ENCODE data around the gene STH.

The STH gene

GRCh38 chr17:45972531-45972930 lies 26.5 kb upstream of the STH start:
- Histone ChIP-seq H3K4me3 (ENCODE audit: low read length) (no peak overlapping the region), H3K79me2 (ENCODE audit: low read length) (no peaks in the 10 kb centered on the region), H3K4me2 (ENCODE audit: low read depth, low read length) (no peak overlapping the region), H3K36me3 (replicated peaks; ENCODE audit: insufficient read depth, low read length) (no peaks in the 10 kb centered on the region), H3K27me3 (replicated peaks; ENCODE audit: insufficient read depth, low read length) (no peaks in the 10 kb centered on the region), H3K27ac (ENCODE audit: low read length) (no peak overlapping the region), H3K4me1 (ENCODE audit: low read length) (no peaks in the 10 kb centered on the region), H3K9me2 (replicated peaks; ENCODE audit: insufficient read depth, low read length) (no peaks in the 10 kb centered on the region), H4K20me1 (ENCODE audit: insufficient read depth, low read length) (no peaks in the 10 kb centered on the region), H3F3A (ENCODE audit: insufficient read depth, low read length) (no peaks in the 10 kb centered on the region), H2AFZ (ENCODE audit: low read length) (no peak overlapping the region), H3K9me3 (replicated peaks; ENCODE audit: insufficient read depth, low read length) (no peaks in the 10 kb centered on the region), H3K9ac (ENCODE audit: low read length) (no peak overlapping the region)
- no peak for TF ChIP-seq CTCF (IDR thresholded peaks at IDR 0.05; ENCODE audit: low read length)
- TF ChIP-seq EZH2phosphoT487 (IDR thresholded peaks at IDR 0.05; ENCODE audit: low read length), result no peak
- TF ChIP-seq EZH2 (optimal IDR thresholded peaks at IDR 0.05; ENCODE audit: low read depth, low read length), result no peak
- DNase-seq, result no peak

GRCh38 chr17:45973099-45973780 lies 25.8 kb upstream of the STH start:
- Histone ChIP-seq H4K20me1 (ENCODE audit: insufficient read depth, low read length) (no peaks in the 10 kb centered on the region), H3K36me3 (replicated peaks; ENCODE audit: insufficient read depth, low read length) (no peaks in the 10 kb centered on the region), H3K79me2 (ENCODE audit: low read length) (no peaks in the 10 kb centered on the region), H3K9me3 (replicated peaks; ENCODE audit: insufficient read depth, low read length) (no peaks in the 10 kb centered on the region), H2AFZ (ENCODE audit: low read length) (no peak overlapping the region), H3K27ac (ENCODE audit: low read length) (no peak overlapping the region), H3K27me3 (replicated peaks; ENCODE audit: insufficient read depth, low read length) (no peaks in the 10 kb centered on the region), H3K9ac (ENCODE audit: low read length) (no peak overlapping the region), H3K4me1 (ENCODE audit: low read length) (no peaks in the 10 kb centered on the region), H3K9me2 (replicated peaks; ENCODE audit: insufficient read depth, low read length) (no peaks in the 10 kb centered on the region), H3K4me2 (ENCODE audit: low read depth, low read length) (no peak overlapping the region), H3F3A (ENCODE audit: insufficient read depth, low read length) (no peaks in the 10 kb centered on the region), H3K4me3 (ENCODE audit: low read length) (no peak overlapping the region)
- TF ChIP-seq EZH2 (optimal IDR thresholded peaks at IDR 0.05; ENCODE audit: low read depth, low read length) (no peak), CTCF (IDR thresholded peaks at IDR 0.05; ENCODE audit: low read length) (no peak), EZH2phosphoT487 (IDR thresholded peaks at IDR 0.05; ENCODE audit: low read length) (no peak)
- no peak for DNase-seq

- Histone ChIP-seq H2AFZ (ENCODE audit: low read length) (no peak overlapping the region), H3K36me3 (replicated peaks; ENCODE audit: insufficient read depth, low read length) (no peaks in the 10 kb centered on the region), H3K4me1 (ENCODE audit: low read length) (no peaks in the 10 kb centered on the region), H3F3A (ENCODE audit: insufficient read depth, low read length) (no peaks in the 10 kb centered on the region), H3K27ac (ENCODE audit: low read length) (no peak overlapping the region), H3K4me2 (ENCODE audit: low read depth, low read length) (no peak overlapping the region), H3K4me3 (ENCODE audit: low read length) (no peak overlapping the region), H3K9ac (ENCODE audit: low read length) (no peak overlapping the region), H4K20me1 (ENCODE audit: insufficient read depth, low read length) (no peaks in the 10 kb centered on the region), H3K27me3 (replicated peaks; ENCODE audit: insufficient read depth, low read length) (no peaks in the 10 kb centered on the region), H3K9me3 (replicated peaks; ENCODE audit: insufficient read depth, low read length) (no peaks in the 10 kb centered on the region), H3K9me2 (replicated peaks; ENCODE audit: insufficient read depth, low read length) (no peaks in the 10 kb centered on the region), H3K79me2 (ENCODE audit: low read length) (no peaks in the 10 kb centered on the region)
- DNase-seq, result no peak
- TF ChIP-seq CTCF (IDR thresholded peaks at IDR 0.05; ENCODE audit: low read length) (no peak), EZH2phosphoT487 (IDR thresholded peaks at IDR 0.05; ENCODE audit: low read length) (no peak), EZH2 (optimal IDR thresholded peaks at IDR 0.05; ENCODE audit: low read depth, low read length) (no peak)
Measured at GRCh38 chr17:45973946-45974859, 24.8 kb upstream of the STH start.
